Mesenchymal stem cell (in vitro differentiated cells and primary cell): ENCODE results near the gene PXT1.
A peak's percentile ranks its signal among the peaks of the same experiment; 100 is the strongest.

Experiments
- DNase-seq: peaks from one replicate; pipeline ENCODE4 v3.0.0-alpha.2; 2013
- H2AFZ ChIP-seq: one replicate; pipeline ENCODE4 v1.6.1; 2013; ENCODE audit warnings: low read depth, mild to moderate bottlenecking, control low read depth, inconsistent platforms, low read length, moderate library complexity
- H2AK5ac ChIP-seq: 2 replicates; pipeline ENCODE4 v1.6.1; 2013; ENCODE audit warnings: low read length, moderate library complexity, mild to moderate bottlenecking, inconsistent platforms; ENCODE audit not compliant: severe bottlenecking
- H2BK120ac ChIP-seq: one replicate; pipeline ENCODE4 v1.6.1; 2013; ENCODE audit warnings: low read depth, mild to moderate bottlenecking, inconsistent platforms, low read length, moderate library complexity
- H2BK12ac ChIP-seq, 2 experiments: one replicate each; pipeline ENCODE4 v1.6.1; 2013; ENCODE audit warnings: inconsistent platforms in 2 of 2, low read length in 2 of 2, mild to moderate bottlenecking in 2 of 2, moderate library complexity in 2 of 2, control low read depth in 1 of 2
- H2BK15ac ChIP-seq: one replicate; pipeline ENCODE4 v1.6.1; 2013; ENCODE audit warnings: mild to moderate bottlenecking, low read depth, inconsistent platforms; ENCODE audit not compliant: poor library complexity, severe bottlenecking
- H2BK5ac ChIP-seq: 2 replicates; pipeline ENCODE4 v1.6.1; 2013; ENCODE audit warnings: low read depth, mild to moderate bottlenecking, low read length, control low read depth, inconsistent platforms; ENCODE audit not compliant: poor library complexity, severe bottlenecking
- H3K14ac ChIP-seq, 2 experiments: one replicate each; pipeline ENCODE4 v1.6.1; 2013; ENCODE audit warnings: inconsistent platforms in 2 of 2, low read length in 2 of 2, control low read depth in 1 of 2, mild to moderate bottlenecking in 1 of 2, moderate library complexity in 1 of 2
- H3K18ac ChIP-seq, 2 experiments: one replicate each; pipeline ENCODE4 v1.6.1; 2013; ENCODE audit warnings: inconsistent platforms in 2 of 2, low read length in 2 of 2, control low read depth in 1 of 2, low read depth in 1 of 2, mild to moderate bottlenecking in 1 of 2
- H3K23ac ChIP-seq, 2 experiments: one replicate each; pipeline ENCODE4 v1.6.1; 2013; ENCODE audit warnings: inconsistent platforms in 2 of 2, low read length in 2 of 2, mild to moderate bottlenecking in 2 of 2, moderate library complexity in 2 of 2, control low read depth in 1 of 2
- H3K27ac ChIP-seq: 2 replicates; pipeline ENCODE4 v1.5.1; 2013; ENCODE audit warnings: mild to moderate bottlenecking, moderate library complexity, low read length, control low read depth, inconsistent platforms; ENCODE audit not compliant: poor library complexity, severe bottlenecking
- H3K27me3 ChIP-seq, 2 experiments: 2 replicates each; pipeline versions ENCODE4 v1.6.1 to v1.7.0; 2013; ENCODE audit warnings: low read length in 2 of 2, mild to moderate bottlenecking in 2 of 2, moderate library complexity in 2 of 2, control low read depth in 1 of 2, inconsistent platforms in 1 of 2; ENCODE audit not compliant: control insufficient read depth in 1 of 2, insufficient read depth in 1 of 2
- H3K36me3 ChIP-seq, 2 experiments: 2 replicates each; pipeline versions ENCODE4 v1.6.1 to v1.7.0; 2013; ENCODE audit warnings: low read length in 2 of 2, control low read depth in 1 of 2, inconsistent platforms in 1 of 2, low read depth in 1 of 2, mild to moderate bottlenecking in 1 of 2; ENCODE audit not compliant: insufficient read depth in 2 of 2, control insufficient read depth in 1 of 2
- H3K4ac ChIP-seq, 2 experiments: one replicate each; pipeline ENCODE4 v1.6.1; 2013; ENCODE audit warnings: inconsistent platforms in 2 of 2, low read length in 2 of 2, mild to moderate bottlenecking in 2 of 2, moderate library complexity in 2 of 2, control low read depth in 1 of 2, low read depth in 1 of 2
- H3K4me1 ChIP-seq: 2 replicates; pipeline ENCODE4 v1.6.1; 2013; ENCODE audit warnings: low read depth, low read length, control low read depth; ENCODE audit not compliant: control insufficient read depth, insufficient read depth
- H3K4me2 ChIP-seq: 2 replicates; pipeline ENCODE4 v1.6.1; 2013; ENCODE audit warnings: low read length, mild to moderate bottlenecking, inconsistent platforms; ENCODE audit not compliant: poor library complexity, severe bottlenecking
- H3K4me3 ChIP-seq, 2 experiments: 2 replicates each; pipeline versions ENCODE4 v1.5.1 to v1.7.0; 2013; ENCODE audit warnings: low read length in 2 of 2, mild to moderate bottlenecking in 2 of 2, control low read depth in 1 of 2, low read depth in 1 of 2; ENCODE audit not compliant: insufficient read depth in 1 of 2
- H3K79me1 ChIP-seq: replicated peaks from 2 replicates; pipeline ENCODE4 v1.6.1; 2013; ENCODE audit warnings: mild to moderate bottlenecking, control low read depth, low read length, inconsistent platforms; ENCODE audit not compliant: poor library complexity, severe bottlenecking
- H3K9ac ChIP-seq: 2 replicates; pipeline ENCODE4 v1.7.0; 2013; ENCODE audit warnings: mild to moderate bottlenecking, low read length, moderate library complexity
- H3K9me3 ChIP-seq: 2 replicates; pipeline ENCODE4 v1.7.0; 2013; ENCODE audit warnings: mild to moderate bottlenecking, low read length; ENCODE audit not compliant: control insufficient read depth
- H4K8ac ChIP-seq: one replicate; pipeline ENCODE4 v1.6.1; 2013; ENCODE audit warnings: inconsistent platforms, mild to moderate bottlenecking, low read length, moderate library complexity
- H4K91ac ChIP-seq: one replicate; pipeline ENCODE4 v1.6.1; 2013; ENCODE audit warnings: mild to moderate bottlenecking, low read length, inconsistent platforms
- WGBS: methylation state at CpG from one replicate; pipeline ENCODE4 v1.1.7; 2013; ENCODE audit warnings: mixed read lengths; 5-methylcytosine and 5-hydroxymethylcytosine counted together

The PXT1 gene

DNA sequence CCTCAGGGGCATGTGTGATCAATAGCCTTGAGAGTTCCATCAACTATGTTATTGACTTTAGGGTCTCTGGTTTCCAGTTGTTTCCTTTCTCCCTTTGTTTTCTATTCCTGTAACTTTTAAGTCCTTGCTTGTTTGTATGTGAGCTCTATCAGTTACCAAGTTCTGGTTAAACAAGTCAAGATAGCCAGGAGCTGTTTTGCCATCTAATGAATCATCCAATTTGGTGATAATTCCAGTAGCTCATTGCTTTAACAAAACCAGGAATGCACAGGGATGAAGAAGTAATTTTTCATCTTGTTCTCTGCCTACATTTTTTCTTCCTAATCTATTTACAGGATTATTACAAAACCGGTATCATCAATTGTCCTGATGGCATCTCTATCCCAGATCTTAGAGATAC lies 36.6 kb upstream of the PXT1 start:
- WGBS: 100% methylated on average over 1 of the region's 1 CpG
- no peak overlapping the region for H2AK5ac ChIP-seq

DNA sequence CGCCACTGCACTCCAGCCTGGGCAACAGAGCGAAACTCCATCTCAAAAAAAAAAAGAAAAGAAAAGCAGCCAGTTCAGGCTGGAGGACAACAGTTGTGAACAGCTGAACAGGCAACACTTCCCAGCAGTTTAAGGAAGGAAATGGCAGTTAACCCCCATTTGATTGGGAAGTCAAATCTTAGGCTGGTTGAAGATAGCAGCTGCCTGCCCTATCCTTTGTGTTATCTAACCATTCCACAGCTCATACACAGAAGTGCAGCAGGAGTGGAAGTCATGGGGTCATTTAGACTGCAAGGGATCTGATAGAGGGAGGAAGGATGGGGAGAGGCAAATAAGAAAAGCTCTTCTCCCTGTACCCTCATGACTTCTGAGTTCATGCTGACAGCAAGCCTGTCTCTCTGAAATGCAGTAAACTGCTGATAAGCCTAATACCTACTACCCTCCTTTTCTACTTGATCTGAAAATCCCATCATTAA lies 35.4 kb upstream of the PXT1 start:
- Histone ChIP-seq H3K79me1 (peaks cover 8% of the 10 kb centered on the region), H3K4me3 (no peak overlapping the region), H3K4me1 (no peaks in the 10 kb centered on the region), H3K9ac (no peak overlapping the region), H2BK15ac (no peak overlapping the region), H4K8ac (no peak overlapping the region), H3K27ac (no peak overlapping the region), H2AFZ (no peak overlapping the region), H3K4me2 (no peak overlapping the region), H3K18ac (no peak overlapping the region), H3K9me3 (no peaks in the 10 kb centered on the region), H3K36me3 (peaks cover 19 to 65% of the 10 kb centered on the region in 2 experiments), H3K27me3 (no peaks in the 10 kb centered on the region), H2BK5ac (no peak overlapping the region), H3K23ac (no peak overlapping the region), H3K14ac (no peak overlapping the region), H2BK12ac (no peak overlapping the region), H2BK120ac (no peak overlapping the region), H4K91ac (no peak overlapping the region), H3K4ac (no peak overlapping the region), H2AK5ac (no peak overlapping the region)
- DNase-seq: no peak
- WGBS: 100% methylated on average over 2 of the region's 2 CpGs

More for the DNA sequence above, 36.6 kb upstream of the PXT1 start:
- Histone ChIP-seq H4K91ac (no peak overlapping the region), H3K27ac (no peak overlapping the region), H3K79me1 (peaks cover 8% of the 10 kb centered on the region), H3K4me1 (no peaks in the 10 kb centered on the region), H4K8ac (no peak overlapping the region), H3K9ac (no peak overlapping the region), H3K9me3 (no peaks in the 10 kb centered on the region), H2AFZ (no peak overlapping the region), H2BK15ac (no peak overlapping the region), H2BK5ac (no peak overlapping the region), H3K4me2 (no peak overlapping the region), H3K36me3 (peaks cover 26 to 65% of the 10 kb centered on the region in 2 experiments), H3K23ac (no peak overlapping the region), H2BK120ac (no peak overlapping the region), H3K4ac (no peak overlapping the region), H2BK12ac (no peak overlapping the region), H3K4me3 (no peak overlapping the region), H3K14ac (no peak overlapping the region), H3K27me3 (no peaks in the 10 kb centered on the region), H3K18ac (no peak overlapping the region)
- no peak for DNase-seq

- Histone ChIP-seq H2BK12ac (no peak overlapping the region), H3K9me3 (no peaks in the 10 kb centered on the region), H3K36me3 (peaks cover 4 to 39% of the 10 kb centered on the region in 2 experiments), H2BK120ac (no peak overlapping the region), H4K8ac (no peak overlapping the region), H3K79me1 (peaks cover 13% of the 10 kb centered on the region), H3K4ac (no peak overlapping the region), H2BK5ac (no peak overlapping the region), H3K27me3 (no peaks in the 10 kb centered on the region), H3K4me3 (no peak overlapping the region), H3K27ac (no peak overlapping the region), H3K9ac (no peak overlapping the region), H3K18ac (no peak overlapping the region), H2AFZ (no peak overlapping the region), H2BK15ac (no peak overlapping the region), H3K14ac (no peak overlapping the region), H4K91ac (no peak overlapping the region), H3K4me1 (peaks cover 2% of the 10 kb centered on the region), H3K23ac (no peak overlapping the region), H2AK5ac (no peak overlapping the region), H3K4me2 (no peak overlapping the region)
- no peak for DNase-seq
- WGBS: 98% methylated on average over 3 of the region's 3 CpGs
Observed at GRCh38 chr6:36469946-36470345, 27.3 kb upstream of the PXT1 start.

- Histone ChIP-seq H2BK12ac (no peak overlapping the region), H2BK15ac (no peak overlapping the region), H3K9me3 (no peaks in the 10 kb centered on the region), H2BK120ac (no peak overlapping the region), H3K79me1 (peaks cover 13% of the 10 kb centered on the region), H3K18ac (no peak overlapping the region), H2AFZ (no peak overlapping the region), H2BK5ac (no peak overlapping the region), H3K27me3 (no peaks in the 10 kb centered on the region), H4K91ac (no peak overlapping the region), H3K36me3 (peaks cover 4 to 31% of the 10 kb centered on the region in 2 experiments), H3K4me3 (no peak overlapping the region), H3K4ac (no peak overlapping the region), H4K8ac (peak overlapping the region; percentile 80), H3K23ac (no peak overlapping the region), H3K14ac (no peak overlapping the region), H3K9ac (no peak overlapping the region), H3K4me2 (no peak overlapping the region), H3K4me1 (peaks cover 3% of the 10 kb centered on the region), H3K27ac (no peak overlapping the region), H2AK5ac (no peak overlapping the region)
- 91% methylated on average over 6 of the region's 6 CpGs for whole genome bisulfite sequencing
- DNase-seq: no peak
Observed at GRCh38 chr6:36469148-36469661, 26.6 kb upstream of the PXT1 start.
